Stimulated activated naive CD4-positive, alpha-beta T cell treated with Interleukin-2 at 50 U/mL for 16 hours (primary cell): ENCODE measurements around the gene NODAL.

Source experiments
- DNase-seq: peaks from one replicate; lab custom pipeline; 2025; lab: John Stamatoyannopoulos, UW

The NODAL gene

GRCh38 chr10:70432561-70433263 is 8.8 kb downstream of the NODAL start:
- no peak for DNase-seq

GRCh38 chr10:70432101-70432500 is 9.4 kb downstream of the NODAL start:
- DNase-seq, result no peak

GRCh38 chr10:70430493-70431445 is 10.7 kb downstream of the NODAL start:
- no peak for DNase-seq

- DNase-seq, result no peak
Measured at GRCh38 chr10:70426823-70427222, 14.7 kb downstream of the NODAL start.

- DNase-seq, result no peak
Measured at GRCh38 chr10:70425096-70425495, 16.4 kb downstream of the NODAL start.

GRCh38 chr10:70424320-70424719 is 17.2 kb downstream of the NODAL start:
- no peak for DNase-seq

GRCh38 chr10:70418713-70419112 is 22.8 kb downstream of the NODAL start:
- no peak for DNase-seq

- no peak for DNase-seq
Measured at GRCh38 chr10:70418229-70418628, 23.3 kb downstream of the NODAL start.

- DNase-seq, result no peak
Measured at GRCh38 chr10:70417568-70417967, 23.9 kb downstream of the NODAL start.

- DNase-seq, result no peak
Measured at GRCh38 chr10:70412356-70412755, 29.1 kb downstream of the NODAL start.

- no peak for DNase-seq
Measured at GRCh38 chr10:70410608-70411007, 30.9 kb downstream of the NODAL start.

- DNase-seq, result no peak
Measured at GRCh38 chr10:70409772-70410171, 31.7 kb downstream of the NODAL start.

GRCh38 chr10:70405037-70405824 is 36.2 kb downstream of the NODAL start:
- DNase-seq, result peak; percentile 11

- DNase-seq, result no peak
Measured at GRCh38 chr10:70404787-70405036, 36.8 kb downstream of the NODAL start.

GRCh38 chr10:70404036-70404786 is 37.3 kb downstream of the NODAL start, which contains the start of gene EIF4EBP2:
EIF4EBP2 (plus strand) TSS chr10:70404145; CDS start chr10:70404402, 257 bp downstream.
- peak; percentile 94 for DNase-seq

- DNase-seq, result no peak
Measured at GRCh38 chr10:70403483-70404035, 37.9 kb downstream of the NODAL start.

- DNase-seq, result no peak
Measured at GRCh38 chr10:70399177-70399576, 42.3 kb downstream of the NODAL start.

- DNase-seq, result no peak
Measured at GRCh38 chr10:70396140-70396539, 45.3 kb downstream of the NODAL start.

- no peak for DNase-seq
Measured at GRCh38 chr10:70391654-70392053, 49.8 kb downstream of the NODAL start.
